GM19035 (cell line): ENCODE data around the gene CFAP299.
"Not testable (repeated sequence)": the region's sequence is repeated elsewhere in the genome, so short reads cannot be mapped to it uniquely, and the experiment has no call there.

ENCODE experiments used
- ATAC-seq: cut with Tn5 transposase; IDR thresholded peaks from one replicate; pipeline ENCODE4 v1.9.1; 2021; ENCODE audit not compliant: unreplicated experiment

Gene CFAP299

GRCh38 chr4:80586716-80587115 is 251.2 kb downstream of the CFAP299 start:
- no peak for ATAC-seq

GRCh38 chr4:80587871-80588385 is 252.4 kb downstream of the CFAP299 start:
- ATAC-seq, result no peak

GRCh38 chr4:80592950-80593349 is 257.4 kb downstream of the CFAP299 start:
- no peak for ATAC-seq

GRCh38 chr4:80594701-80595100 is 259.2 kb downstream of the CFAP299 start:
- no peak for ATAC-seq

- no peak for ATAC-seq
Measured at GRCh38 chr4:80608281-80608980, 272.9 kb downstream of the CFAP299 start.

- no peak for ATAC-seq
Measured at GRCh38 chr4:80610199-80610598, 274.7 kb downstream of the CFAP299 start.

GRCh38 chr4:80610845-80611677 is 275.5 kb downstream of the CFAP299 start:
- peak; percentile 75 for ATAC-seq

GRCh38 chr4:80611678-80611979 is 276.1 kb downstream of the CFAP299 start:
- ATAC-seq, result peak; percentile 16

GRCh38 chr4:80613470-80613869 is 277.9 kb downstream of the CFAP299 start:
- ATAC-seq, result no peak

GRCh38 chr4:80614319-80614718 is 278.8 kb downstream of the CFAP299 start:
- ATAC-seq, result no peak

GRCh38 chr4:80615099-80615498 is 279.6 kb downstream of the CFAP299 start:
- no peak for ATAC-seq

GRCh38 chr4:80619070-80619674 is 283.6 kb downstream of the CFAP299 start:
- ATAC-seq, result no peak

GRCh38 chr4:80631861-80632260 is 296.3 kb downstream of the CFAP299 start:
- no peak for ATAC-seq

GRCh38 chr4:80637190-80637589 is 301.7 kb downstream of the CFAP299 start:
- ATAC-seq, result no peak

- ATAC-seq, result no peak
Measured at GRCh38 chr4:80646061-80646460, 310.5 kb downstream of the CFAP299 start.

GRCh38 chr4:80655662-80656061 is 320.1 kb downstream of the CFAP299 start:
- no peak for ATAC-seq

GRCh38 chr4:80670118-80670517 is 334.6 kb downstream of the CFAP299 start:
- not testable (repeated sequence) for ATAC-seq

- no peak for ATAC-seq
Measured at GRCh38 chr4:80678413-80678812, 342.9 kb downstream of the CFAP299 start.

GRCh38 chr4:80680934-80681333 is 345.4 kb downstream of the CFAP299 start:
- no peak for ATAC-seq

- ATAC-seq, result no peak
Measured at GRCh38 chr4:80685214-80685613, 349.7 kb downstream of the CFAP299 start.

- not testable (repeated sequence) for ATAC-seq
Measured at GRCh38 chr4:80687736-80688135, 352.2 kb downstream of the CFAP299 start.

GRCh38 chr4:80694171-80694570 is 358.6 kb downstream of the CFAP299 start:
- ATAC-seq, result no peak
